Activated naive CD8-positive, alpha-beta T cell treated with anti-CD3 and anti-CD28 coated beads, Interleukin-2, amount 50 U/mL, for 16 hours (primary cell): ENCODE results near the gene ADGRL3.

Experiments
- DNase-seq: peaks from one replicate; pipeline ENCODE4 v3.0.0-alpha.2; 2020; ENCODE audit warnings: low read depth, low spot score

ADGRL3 gene

GRCh38 chr4:61426229-61426628 is 226.1 kb downstream of the ADGRL3 start:
- DNase-seq, result no peak

- no peak for DNase-seq
Observed at GRCh38 chr4:61427099-61427817, 227.1 kb downstream of the ADGRL3 start.

GRCh38 chr4:61427818-61428495 is 227.8 kb downstream of the ADGRL3 start:
- DNase-seq, result no peak

GRCh38 chr4:61428950-61429349 is 228.8 kb downstream of the ADGRL3 start:
- no peak for DNase-seq

GRCh38 chr4:61431131-61431530 is 231.0 kb downstream of the ADGRL3 start:
- DNase-seq, result no peak

GRCh38 chr4:61437923-61438322 is 237.8 kb downstream of the ADGRL3 start:
- DNase-seq, result no peak

GRCh38 chr4:61440321-61440720 is 240.2 kb downstream of the ADGRL3 start:
- DNase-seq, result no peak

- DNase-seq, result no peak
Observed at GRCh38 chr4:61442936-61443335, 242.8 kb downstream of the ADGRL3 start.

GRCh38 chr4:61443813-61444510 is 243.8 kb downstream of the ADGRL3 start:
- DNase-seq, result no peak

GRCh38 chr4:61445374-61446063 is 245.4 kb downstream of the ADGRL3 start:
- DNase-seq, result no peak

- DNase-seq, result no peak
Observed at GRCh38 chr4:61446941-61447340, 246.8 kb downstream of the ADGRL3 start.

GRCh38 chr4:61447918-61448317 is 247.8 kb downstream of the ADGRL3 start:
- DNase-seq, result no peak

GRCh38 chr4:61451935-61452334 is 251.8 kb downstream of the ADGRL3 start:
- DNase-seq, result no peak

GRCh38 chr4:61461956-61462355 is 261.8 kb downstream of the ADGRL3 start:
- DNase-seq, result no peak

- no peak for DNase-seq
Observed at GRCh38 chr4:61462451-61463326, 262.6 kb downstream of the ADGRL3 start.

GRCh38 chr4:61468024-61468720 is 268.0 kb downstream of the ADGRL3 start:
- DNase-seq, result no peak

GRCh38 chr4:61473306-61473705 is 273.2 kb downstream of the ADGRL3 start:
- no peak for DNase-seq

GRCh38 chr4:61478340-61478739 is 278.2 kb downstream of the ADGRL3 start:
- DNase-seq, result no peak

GRCh38 chr4:61485056-61485455 is 284.9 kb downstream of the ADGRL3 start:
- DNase-seq, result no peak

- no peak for DNase-seq
Observed at GRCh38 chr4:61489927-61490326, 289.8 kb downstream of the ADGRL3 start.

- DNase-seq, result no peak
Observed at GRCh38 chr4:61493041-61493440, 292.9 kb downstream of the ADGRL3 start.
